ENCODE measurements around the gene DIAPH1.

DNA sequence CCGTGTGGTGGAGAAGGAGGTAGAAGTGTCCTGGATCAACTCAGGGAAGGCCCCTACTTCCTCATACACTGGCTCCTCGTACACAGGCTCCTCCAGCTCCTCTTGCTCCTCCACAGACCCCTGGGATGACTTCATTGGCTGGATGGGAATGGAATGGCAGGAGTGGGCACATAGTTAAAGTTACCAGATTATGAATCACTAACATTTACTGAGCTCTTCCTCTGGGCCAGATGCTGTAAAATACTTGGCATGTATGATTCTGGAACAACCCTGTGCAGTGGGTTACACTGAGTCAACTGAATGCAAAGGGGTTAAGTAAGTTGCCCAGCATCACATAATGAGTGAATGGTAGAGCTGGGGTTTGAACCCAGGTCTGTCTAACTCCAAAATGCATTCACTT lies 35.5 kb upstream of the DIAPH1 start:
- TF ChIP-seq, protein P1, sequence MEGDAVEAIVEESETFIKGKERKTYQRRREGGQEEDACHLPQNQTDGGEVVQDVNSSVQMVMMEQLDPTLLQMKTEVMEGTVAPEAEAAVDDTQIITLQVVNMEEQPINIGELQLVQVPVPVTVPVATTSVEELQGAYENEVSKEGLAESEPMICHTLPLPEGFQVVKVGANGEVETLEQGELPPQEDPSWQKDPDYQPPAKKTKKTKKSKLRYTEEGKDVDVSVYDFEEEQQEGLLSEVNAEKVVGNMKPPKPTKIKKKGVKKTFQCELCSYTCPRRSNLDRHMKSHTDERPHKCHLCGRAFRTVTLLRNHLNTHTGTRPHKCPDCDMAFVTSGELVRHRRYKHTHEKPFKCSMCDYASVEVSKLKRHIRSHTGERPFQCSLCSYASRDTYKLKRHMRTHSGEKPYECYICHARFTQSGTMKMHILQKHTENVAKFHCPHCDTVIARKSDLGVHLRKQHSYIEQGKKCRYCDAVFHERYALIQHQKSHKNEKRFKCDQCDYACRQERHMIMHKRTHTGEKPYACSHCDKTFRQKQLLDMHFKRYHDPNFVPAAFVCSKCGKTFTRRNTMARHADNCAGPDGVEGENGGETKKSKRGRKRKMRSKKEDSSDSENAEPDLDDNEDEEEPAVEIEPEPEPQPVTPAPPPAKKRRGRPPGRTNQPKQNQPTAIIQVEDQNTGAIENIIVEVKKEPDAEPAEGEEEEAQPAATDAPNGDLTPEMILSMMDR (tag by site-specific recombination; IDR thresholded peaks at IDR 0.05) = no peak
- TF ChIP-seq ZBTB49 (tag by site-specific recombination; IDR thresholded peaks at IDR 0.05; ENCODE audit: low read depth) (no peak), ZNF704 (tag by site-specific recombination; IDR thresholded peaks at IDR 0.05) (no peak)
- TF ChIP-seq, protein P2, sequence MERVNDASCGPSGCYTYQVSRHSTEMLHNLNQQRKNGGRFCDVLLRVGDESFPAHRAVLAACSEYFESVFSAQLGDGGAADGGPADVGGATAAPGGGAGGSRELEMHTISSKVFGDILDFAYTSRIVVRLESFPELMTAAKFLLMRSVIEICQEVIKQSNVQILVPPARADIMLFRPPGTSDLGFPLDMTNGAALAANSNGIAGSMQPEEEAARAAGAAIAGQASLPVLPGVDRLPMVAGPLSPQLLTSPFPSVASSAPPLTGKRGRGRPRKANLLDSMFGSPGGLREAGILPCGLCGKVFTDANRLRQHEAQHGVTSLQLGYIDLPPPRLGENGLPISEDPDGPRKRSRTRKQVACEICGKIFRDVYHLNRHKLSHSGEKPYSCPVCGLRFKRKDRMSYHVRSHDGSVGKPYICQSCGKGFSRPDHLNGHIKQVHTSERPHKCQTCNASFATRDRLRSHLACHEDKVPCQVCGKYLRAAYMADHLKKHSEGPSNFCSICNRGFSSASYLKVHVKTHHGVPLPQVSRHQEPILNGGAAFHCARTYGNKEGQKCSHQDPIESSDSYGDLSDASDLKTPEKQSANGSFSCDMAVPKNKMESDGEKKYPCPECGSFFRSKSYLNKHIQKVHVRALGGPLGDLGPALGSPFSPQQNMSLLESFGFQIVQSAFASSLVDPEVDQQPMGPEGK (tag by site-specific recombination; IDR thresholded peaks at IDR 0.05) = no peak
